Smooth muscle cell (in vitro differentiated cells): Measurements from ENCODE around the gene SLC47A2. TPM values are rescaled to one million over a fixed set of nuclear protein-coding genes. Genes with fewer than 3 reads are reported as not detected.

Experiments used
- DNase-seq: peaks from one replicate; lab custom pipeline; 2025; ENCODE audit not compliant: unreplicated experiment; lab: John Stamatoyannopoulos, UW
- H2AFZ ChIP-seq: fragments of 200-600 bp; sonication (generic); 2 replicates; pipeline ENCODE4 v1.6.0; 2016; ENCODE audit warnings: antibody characterized with exemption, low read depth, mild to moderate bottlenecking
- H3F3A ChIP-seq: fragments of 200-600 bp; sonication (generic); 2 replicates; pipeline ENCODE4 v1.6.0; 2017; ENCODE audit warnings: antibody characterized with exemption, low read depth
- H3K27ac ChIP-seq: fragments of 200-600 bp; sonication (generic); 2 replicates; pipeline ENCODE4 v1.5.1; 2016; ENCODE audit warnings: low read depth, mild to moderate bottlenecking
- H3K27me3 ChIP-seq: fragments of 200-600 bp; sonication (generic); 2 replicates; pipeline ENCODE4 v1.6.1; 2016; ENCODE audit warnings: low read depth, mild to moderate bottlenecking
- H3K36me3 ChIP-seq: fragments of 200-600 bp; sonication (generic); 2 replicates; pipeline ENCODE4 v1.5.1; 2016; ENCODE audit warnings: low read depth
- H3K4me1 ChIP-seq: fragments of 200-600 bp; sonication (generic); 2 replicates; pipeline ENCODE4 v1.5.1; 2016; ENCODE audit warnings: low read depth
- H3K4me2 ChIP-seq: fragments of 200-600 bp; sonication (generic); 2 replicates; pipeline ENCODE4 v1.6.0; 2016; ENCODE audit warnings: mild to moderate bottlenecking
- H3K4me3 ChIP-seq: fragments of 200-600 bp; sonication (generic); 2 replicates; pipeline ENCODE4 v1.5.1; 2016; ENCODE audit warnings: mild to moderate bottlenecking
- H3K79me2 ChIP-seq: fragments of 200-600 bp; sonication (generic); 2 replicates; pipeline ENCODE4 v1.6.0; 2016; ENCODE audit warnings: low read depth, mild to moderate bottlenecking
- H3K9ac ChIP-seq: fragments of 200-600 bp; sonication (generic); 2 replicates; pipeline ENCODE4 v1.6.0; 2016; ENCODE audit warnings: low read depth
- H3K9me3 ChIP-seq: fragments of 200-600 bp; sonication (generic); replicated peaks from 2 replicates; pipeline ENCODE4 v1.5.1; 2016; ENCODE audit warnings: low read depth
- H4K20me1 ChIP-seq: fragments of 200-600 bp; sonication (generic); 2 replicates; pipeline ENCODE4 v1.6.0; 2016; ENCODE audit warnings: low read depth
- WGBS: methylation state at CpG from one replicate; pipeline ENCODE4 v1.1.7; 2016; ENCODE audit warnings: low lambda C conversion rate; 5-methylcytosine and 5-hydroxymethylcytosine counted together
- polyA plus RNA-seq: library from polyadenylated mRNA; unstranded; fragments of >200 nt; fragmentation: Nextera tagmentation; extraction: Ambion mirVana; gene quantifications from 2 replicates; pipeline ENCODE4 v1.2.1, GENCODE V29; 2016
- total RNA-seq: library from RNA; depleted of rRNA; stranded (reverse); fragments of >200 nt; gene quantifications from 2 replicates; pipeline ENCODE4 v1.2.3, GENCODE V29; 2014
- TF ChIP-seq, protein P1 (sequence below): fragments of 200-600 bp; sonication (generic); IDR thresholded peaks from 2 replicates; pipeline ENCODE4 v1.5.1; 2017; ENCODE audit warnings: borderline replicate concordance, mild to moderate bottlenecking, antibody characterized with exemption; ENCODE audit not compliant: insufficient read depth, poor library complexity, severe bottlenecking

Gene SLC47A2
- total and polyA plus RNA-seq, 2 experiments from 2014 or later = not detected

DNA sequence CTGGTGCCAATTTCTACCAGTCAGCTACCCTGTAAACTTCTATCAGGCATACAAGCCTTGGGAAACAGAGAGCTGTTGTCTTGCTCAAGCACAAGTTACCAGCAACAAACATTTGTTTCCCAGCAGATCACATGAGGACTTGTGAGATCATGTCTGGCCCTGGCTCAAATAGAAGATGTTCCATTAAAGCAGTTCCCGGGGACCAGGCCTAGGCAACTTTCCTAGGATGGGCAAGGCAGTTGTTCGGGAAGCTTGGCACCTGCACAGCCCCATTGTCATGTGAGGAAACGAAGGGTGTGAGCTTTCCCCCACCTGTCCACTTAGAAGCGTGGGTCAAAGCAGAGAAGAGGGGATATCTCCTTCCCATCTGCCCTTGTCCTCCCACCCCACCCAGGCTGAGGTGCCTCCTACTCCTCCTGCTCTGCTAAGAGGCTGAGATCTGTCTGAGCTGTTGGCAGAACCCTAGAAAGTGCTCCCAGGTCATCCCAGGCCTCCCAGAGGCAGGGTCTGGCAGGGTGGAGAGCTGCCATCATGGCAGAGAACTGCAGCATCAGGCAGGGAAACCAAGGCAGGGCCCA lies 11.2 kb upstream of the SLC47A2 start:
- H3F3A ChIP-seq = no peaks in the 10 kb centered on the region
- H3K9me3 ChIP-seq = no peaks in the 10 kb centered on the region
- H3K4me3 ChIP-seq = no peak overlapping the region
- H4K20me1 ChIP-seq = no peaks in the 10 kb centered on the region
- no peaks in the 10 kb centered on the region for H3K4me1 ChIP-seq
- no peaks in the 10 kb centered on the region for H3K79me2 ChIP-seq
- no peaks in the 10 kb centered on the region for H3K27me3 ChIP-seq
- 92% methylated on average over 4 of the region's 4 CpGs for WGBS
- no peak overlapping the region for H3K9ac ChIP-seq
- peak overlapping the region; percentile 1 for H3K4me2 ChIP-seq
- DNase-seq = no peak
- TF ChIP-seq, protein P1, sequence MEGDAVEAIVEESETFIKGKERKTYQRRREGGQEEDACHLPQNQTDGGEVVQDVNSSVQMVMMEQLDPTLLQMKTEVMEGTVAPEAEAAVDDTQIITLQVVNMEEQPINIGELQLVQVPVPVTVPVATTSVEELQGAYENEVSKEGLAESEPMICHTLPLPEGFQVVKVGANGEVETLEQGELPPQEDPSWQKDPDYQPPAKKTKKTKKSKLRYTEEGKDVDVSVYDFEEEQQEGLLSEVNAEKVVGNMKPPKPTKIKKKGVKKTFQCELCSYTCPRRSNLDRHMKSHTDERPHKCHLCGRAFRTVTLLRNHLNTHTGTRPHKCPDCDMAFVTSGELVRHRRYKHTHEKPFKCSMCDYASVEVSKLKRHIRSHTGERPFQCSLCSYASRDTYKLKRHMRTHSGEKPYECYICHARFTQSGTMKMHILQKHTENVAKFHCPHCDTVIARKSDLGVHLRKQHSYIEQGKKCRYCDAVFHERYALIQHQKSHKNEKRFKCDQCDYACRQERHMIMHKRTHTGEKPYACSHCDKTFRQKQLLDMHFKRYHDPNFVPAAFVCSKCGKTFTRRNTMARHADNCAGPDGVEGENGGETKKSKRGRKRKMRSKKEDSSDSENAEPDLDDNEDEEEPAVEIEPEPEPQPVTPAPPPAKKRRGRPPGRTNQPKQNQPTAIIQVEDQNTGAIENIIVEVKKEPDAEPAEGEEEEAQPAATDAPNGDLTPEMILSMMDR = no peak
- no peaks in the 10 kb centered on the region for H3K36me3 ChIP-seq
- peak overlapping the region; percentile 60 for H3K27ac ChIP-seq
- H2AFZ ChIP-seq = no peak overlapping the region

DNA sequence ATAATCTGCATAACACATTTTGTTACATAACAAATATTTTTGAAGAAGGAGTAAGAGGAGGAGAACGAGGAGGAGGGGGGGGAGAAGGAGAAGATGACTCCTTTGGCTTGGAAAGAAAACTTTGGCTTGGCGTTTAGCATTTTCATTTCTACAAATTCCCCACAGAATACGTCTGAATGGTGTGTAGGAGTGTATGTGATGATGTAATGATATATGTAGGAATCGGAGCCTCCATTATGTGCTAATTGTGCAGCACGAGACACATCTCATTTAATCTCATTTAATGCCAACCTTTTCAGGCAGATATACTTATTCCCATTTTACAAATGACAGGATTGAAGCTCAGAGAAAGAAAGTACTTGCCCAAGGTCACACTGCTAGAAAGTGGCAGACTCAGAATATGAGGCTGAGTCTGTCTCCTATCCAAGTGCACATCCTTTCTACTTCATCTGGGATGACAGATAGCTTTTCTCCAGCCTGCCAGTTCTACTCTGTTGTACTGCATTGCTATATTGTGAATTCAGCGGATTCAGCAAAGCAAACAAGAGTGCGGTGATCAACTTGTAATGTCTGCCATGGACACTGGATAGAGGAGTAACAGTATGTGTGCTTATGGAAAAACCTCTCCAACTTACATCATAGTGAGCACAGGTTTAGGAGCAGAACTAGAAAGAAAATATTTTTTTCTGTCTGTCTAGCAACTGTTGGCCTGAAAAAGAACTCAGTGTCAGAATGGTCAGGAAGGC lies 10.4 kb upstream of the SLC47A2 start:
- H2AFZ ChIP-seq = no peak overlapping the region

DNA sequence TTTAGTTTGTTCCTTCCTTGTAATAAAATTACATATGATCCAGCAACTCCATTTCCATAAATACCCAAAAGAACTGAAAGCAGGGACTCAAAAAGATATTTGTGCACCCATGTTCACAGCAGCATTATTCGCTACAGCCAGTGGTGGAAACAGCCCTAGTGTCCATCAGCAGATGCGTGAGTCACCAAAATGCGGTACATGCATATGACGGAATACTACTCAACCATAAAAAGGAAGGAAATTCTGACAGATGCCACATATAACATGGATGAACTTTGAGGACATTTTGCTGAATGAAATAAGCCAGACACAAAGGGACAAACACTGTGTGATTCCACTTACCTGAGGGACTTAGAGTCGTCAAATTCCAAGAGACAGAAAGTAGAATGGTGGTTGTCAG lies 9.1 kb upstream of the SLC47A2 start:
- H3K4me1 ChIP-seq = no peaks in the 10 kb centered on the region
- no peaks in the 10 kb centered on the region for H3K36me3 ChIP-seq
- TF ChIP-seq, protein P1 = no peak
- H3K4me3 ChIP-seq = no peak overlapping the region
- no peaks in the 10 kb centered on the region for H3K9me3 ChIP-seq
- no peaks in the 10 kb centered on the region for H3K27me3 ChIP-seq
- no peaks in the 10 kb centered on the region for H3K79me2 ChIP-seq
- DNase-seq = no peak
- 96% methylated on average over 5 of the region's 5 CpGs for WGBS
- no peak overlapping the region for H3K9ac ChIP-seq
- H4K20me1 ChIP-seq = no peaks in the 10 kb centered on the region
- H3K4me2 ChIP-seq = no peak overlapping the region
- H2AFZ ChIP-seq = no peak overlapping the region
- no peaks in the 10 kb centered on the region for H3F3A ChIP-seq
- H3K27ac ChIP-seq = no peak overlapping the region

More for the DNA sequence above, 10.4 kb upstream of the SLC47A2 start:
- 93% methylated on average over 7 of the region's 7 CpGs for WGBS
- no peak for DNase-seq
- no peaks in the 10 kb centered on the region for H3K79me2 ChIP-seq
- H3K9me3 ChIP-seq = no peaks in the 10 kb centered on the region
- no peaks in the 10 kb centered on the region for H3K4me1 ChIP-seq
- TF ChIP-seq, protein P1 = no peak
- H4K20me1 ChIP-seq = no peaks in the 10 kb centered on the region
- H3K9ac ChIP-seq = no peak overlapping the region
- H3K36me3 ChIP-seq = no peaks in the 10 kb centered on the region
- no peak overlapping the region for H3K4me3 ChIP-seq
- H3F3A ChIP-seq = no peaks in the 10 kb centered on the region
- peak overlapping the region; percentile 60 for H3K27ac ChIP-seq
- no peaks in the 10 kb centered on the region for H3K27me3 ChIP-seq
- H3K4me2 ChIP-seq = no peak overlapping the region
